A673 (cell line): ENCODE measurements around the gene DDN. TPM values are rescaled to one million over a fixed set of nuclear protein-coding genes. Genes with fewer than 3 reads are reported as not detected.

Experiments
- BruUV-seq: library from RNA; stranded (reverse); fragments of 400-500 nt; replicated peaks from 2 replicates; lab custom pipeline; 2021; lab: Mats Ljungman, UMichigan
- CTCF ChIA-PET: fragments of 300-600 bp; sonication (Branson Sonifier 250); formaldehyde crosslinking; loops from one replicate; lab custom pipeline; 2022; ENCODE audit warnings: antibody characterized with exemption; lab: Charles Lee
- POLR2A ChIA-PET: fragments of 300-600 bp; sonication (Branson Sonifier 250); formaldehyde crosslinking; loops from one replicate; lab custom pipeline; 2022; ENCODE audit warnings: antibody characterized with exemption; ENCODE audit not compliant: low non-redundant PET; lab: Charles Lee
- DNase-seq: peaks from one replicate; pipeline ENCODE4 v3.0.0-alpha.2; 2015; ENCODE audit warnings: low spot score
- H3K27ac ChIP-seq: fragments of 200-600 bp; sonication (generic); 2 replicates; pipeline ENCODE4 v1.5.1; 2016; ENCODE audit warnings: mixed run types, low read depth, mild to moderate bottlenecking, mixed read lengths, antibody characterized with exemption, low read length; ENCODE audit not compliant: poor library complexity, severe bottlenecking
- H3K27me3 ChIP-seq: fragments of 200-600 bp; sonication (generic); replicated peaks from 2 replicates; pipeline ENCODE4 v1.6.1; 2017; ENCODE audit warnings: mixed run types, low read depth, mild to moderate bottlenecking, mixed read lengths, antibody characterized with exemption, low read length; ENCODE audit not compliant: insufficient read depth, poor library complexity
- H3K36me3 ChIP-seq: fragments of 200-600 bp; sonication (generic); 2 replicates; pipeline ENCODE4 v1.6.1; 2016; ENCODE audit warnings: mixed run types, mild to moderate bottlenecking, mixed read lengths, antibody characterized with exemption, low read length; ENCODE audit not compliant: insufficient read depth, poor library complexity, severe bottlenecking
- H3K4me1 ChIP-seq: fragments of 200-600 bp; sonication (generic); 2 replicates; pipeline ENCODE4 v1.6.1; 2017; ENCODE audit warnings: mixed run types, mild to moderate bottlenecking, mixed read lengths, antibody characterized with exemption, low read length; ENCODE audit not compliant: insufficient read depth, poor library complexity, severe bottlenecking
- H3K4me3 ChIP-seq: fragments of 200-600 bp; sonication (generic); 2 replicates; pipeline ENCODE4 v1.5.1; 2016; ENCODE audit warnings: low read depth, mixed run types, mild to moderate bottlenecking, mixed read lengths, low read length; ENCODE audit not compliant: poor library complexity, severe bottlenecking
- H3K9me3 ChIP-seq: fragments of 200-600 bp; sonication (generic); 2 replicates; pipeline ENCODE4 v1.6.1; 2016; ENCODE audit warnings: mixed run types, low read depth, mild to moderate bottlenecking, mixed read lengths, antibody characterized with exemption, low read length; ENCODE audit not compliant: poor library complexity, severe bottlenecking
- CTCF ChIP-seq: fragments of 300-800, 200-600 bp; sonication (generic); conservative IDR thresholded peaks from 2 replicates; pipeline ENCODE4 v1.5.1; 2017; ENCODE audit warnings: low read depth, mild to moderate bottlenecking, antibody characterized with exemption, low read length, moderate library complexity, mixed read lengths
- EZH2 ChIP-seq: fragments of 200-600 bp; sonication (generic); IDR thresholded peaks from 2 replicates; pipeline ENCODE4 v1.6.1; 2017; ENCODE audit warnings: borderline replicate concordance, low read depth, mild to moderate bottlenecking, mixed read lengths, antibody characterized with exemption, low read length; ENCODE audit not compliant: poor library complexity, severe bottlenecking
- intact Hi-C: fragments of 100-400 bp; cut with micrococcal nuclease; formaldehyde crosslinking; loops from one replicate; pipeline ENCODE4 v1.10.0; 2022; ENCODE audit not compliant: unreplicated experiment
- total RNA-seq: library from RNA; stranded (reverse); gene quantifications from 2 replicates; pipeline ENCODE4 v1.2.3, GENCODE V29; 2021

The DDN gene
- total RNA-seq, 1 experiment from 2014 or later = 2.7 TPM

GRCh38 chr12:48973531-48973930 lies 25.6 kb downstream of the DDN start:
- H3K4me3 ChIP-seq = no peak overlapping the region
- intact Hi-C loops = no loop called here
- H3K27me3 ChIP-seq = peaks cover 61% of the 10 kb centered on the region
- CTCF ChIA-PET = interaction anchor here (0.7 kb wide), 1 partner anchor 273 kb away, joined by 3 read pairs; no protein-coding TSS in a partner anchor
- no peaks in the 10 kb centered on the region for H3K9me3 ChIP-seq
- H3K36me3 ChIP-seq = no peaks in the 10 kb centered on the region
- H3K4me1 ChIP-seq = peaks cover 21% of the 10 kb centered on the region
- TF ChIP-seq CTCF (no peak), EZH2 (no peak)
- no TSS peak for BruUV-seq
- POLR2A ChIA-PET = no interaction called here
- H3K27ac ChIP-seq = no peak overlapping the region
- no peak for DNase-seq

- no peak for DNase-seq
- Histone ChIP-seq H3K4me1 (peaks cover 16% of the 10 kb centered on the region), H3K36me3 (no peaks in the 10 kb centered on the region), H3K27me3 (peaks cover 56% of the 10 kb centered on the region), H3K27ac (no peak overlapping the region), H3K9me3 (no peaks in the 10 kb centered on the region), H3K4me3 (no peak overlapping the region)
- TF ChIP-seq CTCF (no peak), EZH2 (no peak)
- ChIA-PET CTCF (interaction anchor here (0.7 to 0.8 kb wide), 2 partner anchors 16 to 274 kb away, joined by 3 to 4 read pairs; partner anchors contain the start of gene ARF3), POLR2A (no interaction called here)
- intact Hi-C loops = no loop called here
- no TSS peak for BruUV-seq
These were observed 26.2 kb downstream of the DDN start for GRCh38 chr12:48972952-48973483.

GRCh38 chr12:48972213-48972951 lies 26.8 kb downstream of the DDN start:
- intact Hi-C loops = no loop called here
- no peak overlapping the region for H3K27ac ChIP-seq
- DNase-seq = no peak
- peaks cover 16% of the 10 kb centered on the region for H3K4me1 ChIP-seq
- H3K4me3 ChIP-seq = peak overlapping the region; percentile 46
- peaks cover 49% of the 10 kb centered on the region for H3K27me3 ChIP-seq
- POLR2A ChIA-PET = no interaction called here
- TF ChIP-seq CTCF = no peak
- no peak for TF ChIP-seq EZH2
- H3K9me3 ChIP-seq = no peaks in the 10 kb centered on the region
- CTCF ChIA-PET = interaction anchor here (0.8 kb wide), 1 partner anchor 15 kb away, joined by 4 read pairs; the partner anchor contains the start of gene ARF3
- H3K36me3 ChIP-seq = no peaks in the 10 kb centered on the region
- no TSS peak for BruUV-seq
